Measurements from ENCODE around the gene C10orf95.
A peak's percentile ranks its signal among the peaks of the same experiment; 100 is the strongest.
"Not testable (repeated sequence)": the region's sequence is repeated elsewhere in the genome, so short reads cannot be mapped to it uniquely, and the experiment has no call there.

C10orf95 gene

DNA sequence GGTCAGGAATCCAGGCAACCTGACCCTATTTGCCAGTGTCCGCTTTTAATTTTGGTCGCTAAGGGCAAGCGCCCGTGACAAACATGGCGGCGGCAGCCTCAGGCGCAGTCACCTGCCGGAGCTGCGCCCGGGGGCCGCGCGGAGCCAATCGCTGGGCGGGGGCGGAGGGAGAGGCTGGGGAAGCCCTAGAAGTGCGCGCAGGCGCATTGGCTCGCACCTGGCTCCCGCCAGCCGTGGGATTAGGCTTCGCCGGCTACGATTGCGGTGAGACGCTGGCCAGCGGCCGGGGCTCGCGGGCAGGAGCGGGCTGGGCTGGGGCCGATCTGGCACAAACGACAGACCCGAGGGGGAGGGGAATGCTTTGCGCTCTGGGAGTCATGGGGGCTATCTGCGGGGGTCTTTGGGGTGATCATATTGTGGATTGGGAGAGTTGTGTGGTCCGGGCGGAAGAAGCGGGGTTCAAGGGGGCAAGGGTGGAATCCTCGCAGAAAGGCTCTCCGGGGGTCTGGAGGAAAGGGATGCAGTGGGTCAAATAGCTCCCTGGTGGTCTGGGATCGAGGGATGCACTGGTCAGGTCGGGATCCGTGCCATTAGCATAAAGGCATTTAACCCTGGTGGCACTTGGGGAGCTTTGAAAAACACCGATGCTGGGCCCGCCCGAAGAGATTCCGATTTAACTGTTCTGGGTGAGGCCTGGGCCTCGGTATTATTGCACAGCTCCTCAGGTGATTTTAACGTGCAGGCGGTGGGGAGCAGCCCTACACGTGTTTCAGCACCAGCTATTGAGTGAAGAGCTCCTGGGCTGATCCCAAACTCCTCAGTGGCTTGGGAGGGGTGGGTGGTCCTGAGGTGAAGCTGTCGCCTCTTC is 10.1 kb upstream of the C10orf95 start:
- TF ChIP-seq, protein P1, sequence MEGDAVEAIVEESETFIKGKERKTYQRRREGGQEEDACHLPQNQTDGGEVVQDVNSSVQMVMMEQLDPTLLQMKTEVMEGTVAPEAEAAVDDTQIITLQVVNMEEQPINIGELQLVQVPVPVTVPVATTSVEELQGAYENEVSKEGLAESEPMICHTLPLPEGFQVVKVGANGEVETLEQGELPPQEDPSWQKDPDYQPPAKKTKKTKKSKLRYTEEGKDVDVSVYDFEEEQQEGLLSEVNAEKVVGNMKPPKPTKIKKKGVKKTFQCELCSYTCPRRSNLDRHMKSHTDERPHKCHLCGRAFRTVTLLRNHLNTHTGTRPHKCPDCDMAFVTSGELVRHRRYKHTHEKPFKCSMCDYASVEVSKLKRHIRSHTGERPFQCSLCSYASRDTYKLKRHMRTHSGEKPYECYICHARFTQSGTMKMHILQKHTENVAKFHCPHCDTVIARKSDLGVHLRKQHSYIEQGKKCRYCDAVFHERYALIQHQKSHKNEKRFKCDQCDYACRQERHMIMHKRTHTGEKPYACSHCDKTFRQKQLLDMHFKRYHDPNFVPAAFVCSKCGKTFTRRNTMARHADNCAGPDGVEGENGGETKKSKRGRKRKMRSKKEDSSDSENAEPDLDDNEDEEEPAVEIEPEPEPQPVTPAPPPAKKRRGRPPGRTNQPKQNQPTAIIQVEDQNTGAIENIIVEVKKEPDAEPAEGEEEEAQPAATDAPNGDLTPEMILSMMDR (IDR thresholded peaks at IDR 0.05; ENCODE audit: insufficient read depth, low read length, poor library complexity, severe bottlenecking) = no peak
- H3K4me3 ChIP-seq (replicated peaks; ENCODE audit: low read depth, low read length) = peak overlapping the region; percentile 47
- peak; percentile 93 for DNase-seq (ENCODE audit: extremely low read depth, insufficient read length)
- no peaks in the 10 kb centered on the region for H3K27me3 ChIP-seq (replicated peaks; ENCODE audit: control insufficient read depth, insufficient read depth, low read length)
- H3K36me3 ChIP-seq (ENCODE audit: control insufficient read depth, insufficient read depth, low read length) = no peaks in the 10 kb centered on the region

DNA sequence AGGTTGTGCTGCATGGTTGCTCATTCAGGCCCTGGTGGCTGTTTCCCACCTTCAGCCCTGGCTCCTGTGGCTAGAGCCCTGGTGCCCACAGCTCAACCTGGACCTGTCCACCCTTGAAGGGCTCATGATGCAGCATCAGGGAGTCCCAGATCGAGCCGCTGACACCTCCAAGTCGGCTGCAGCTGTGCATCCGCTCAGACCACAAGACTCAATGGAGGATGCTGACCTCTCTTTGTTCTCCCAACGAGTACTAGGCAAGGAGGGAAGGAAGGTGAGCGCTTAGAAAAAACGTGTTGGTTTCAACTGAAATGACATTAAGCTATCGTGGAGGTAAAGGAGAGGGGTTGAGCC is 9.5 kb upstream of the C10orf95 start:
- Histone ChIP-seq H3K27me3 (replicated peaks; ENCODE audit: control insufficient read depth, insufficient read depth, low read length) (no peaks in the 10 kb centered on the region), H3K36me3 (ENCODE audit: control insufficient read depth, insufficient read depth, low read length) (peaks cover 2% of the 10 kb centered on the region; the same call in 1 of the 2 replicates), H3K4me3 (replicated peaks; ENCODE audit: low read depth, low read length) (peak overlapping the region; percentile 40)
- TF ChIP-seq, protein P1 (IDR thresholded peaks at IDR 0.05; ENCODE audit: insufficient read depth, low read length, poor library complexity, severe bottlenecking) = no peak
- DNase-seq (ENCODE audit: extremely low read depth, insufficient read length) = no peak

DNA sequence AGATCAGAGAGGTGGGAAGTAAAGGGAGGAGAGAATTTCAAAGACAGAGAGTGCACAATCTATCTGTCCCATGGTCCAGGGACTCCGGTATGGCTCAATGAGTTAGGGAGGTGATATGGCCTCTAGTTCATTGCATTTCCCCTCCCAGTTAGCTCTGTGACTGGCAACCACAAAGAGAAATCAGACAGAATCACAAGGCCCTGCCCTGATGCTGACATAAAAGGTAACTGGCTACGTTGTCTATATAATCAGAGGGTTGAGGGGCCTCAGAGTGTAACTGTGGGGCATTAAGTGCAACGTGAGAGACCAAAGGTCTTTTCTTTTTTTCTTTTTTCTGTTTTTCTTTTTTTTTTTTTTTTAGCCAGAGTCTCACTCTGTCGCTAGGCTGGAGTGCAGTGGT is 7.3 kb upstream of the C10orf95 start:
- Histone ChIP-seq H3K27me3 (replicated peaks; ENCODE audit: control insufficient read depth, insufficient read depth, low read length) (no peaks in the 10 kb centered on the region), H3K4me3 (replicated peaks; ENCODE audit: low read depth, low read length) (no peak overlapping the region)

GRCh38 chr10:102457591-102458150 is 6.3 kb upstream of the C10orf95 start:
- no peak overlapping the region for H3K4me3 ChIP-seq (replicated peaks; ENCODE audit: low read depth, low read length)
- peaks cover 3% of the 10 kb centered on the region; the same call in 1 of the 2 replicates for H3K36me3 ChIP-seq (ENCODE audit: control insufficient read depth, insufficient read depth, low read length)
- H3K27me3 ChIP-seq (replicated peaks; ENCODE audit: control insufficient read depth, insufficient read depth, low read length) = no peaks in the 10 kb centered on the region
- TF ChIP-seq, protein P1 (IDR thresholded peaks at IDR 0.05; ENCODE audit: insufficient read depth, low read length, poor library complexity, severe bottlenecking) = no peak
- DNase-seq (ENCODE audit: extremely low read depth, insufficient read length) = no peak

More for the DNA sequence above, 7.3 kb upstream of the C10orf95 start:
- H3K36me3 ChIP-seq (ENCODE audit: control insufficient read depth, insufficient read depth, low read length) = peaks cover 2% of the 10 kb centered on the region; the same call in 1 of the 2 replicates
- TF ChIP-seq, protein P1 (IDR thresholded peaks at IDR 0.05; ENCODE audit: insufficient read depth, low read length, poor library complexity, severe bottlenecking) = no peak
- DNase-seq (ENCODE audit: extremely low read depth, insufficient read length) = no peak

- no peak overlapping the region for H3K4me3 ChIP-seq (replicated peaks; ENCODE audit: low read depth, low read length)
- TF ChIP-seq, protein P1 (IDR thresholded peaks at IDR 0.05; ENCODE audit: insufficient read depth, low read length, poor library complexity, severe bottlenecking) = no peak
- DNase-seq (ENCODE audit: extremely low read depth, insufficient read length) = no peak
- peaks cover 4% of the 10 kb centered on the region; the same call in 1 of the 2 replicates for H3K36me3 ChIP-seq (ENCODE audit: control insufficient read depth, insufficient read depth, low read length)
- H3K27me3 ChIP-seq (replicated peaks; ENCODE audit: control insufficient read depth, insufficient read depth, low read length) = no peaks in the 10 kb centered on the region
These were observed 4.6 kb upstream of the C10orf95 start for GRCh38 chr10:102455893-102456471.

DNA sequence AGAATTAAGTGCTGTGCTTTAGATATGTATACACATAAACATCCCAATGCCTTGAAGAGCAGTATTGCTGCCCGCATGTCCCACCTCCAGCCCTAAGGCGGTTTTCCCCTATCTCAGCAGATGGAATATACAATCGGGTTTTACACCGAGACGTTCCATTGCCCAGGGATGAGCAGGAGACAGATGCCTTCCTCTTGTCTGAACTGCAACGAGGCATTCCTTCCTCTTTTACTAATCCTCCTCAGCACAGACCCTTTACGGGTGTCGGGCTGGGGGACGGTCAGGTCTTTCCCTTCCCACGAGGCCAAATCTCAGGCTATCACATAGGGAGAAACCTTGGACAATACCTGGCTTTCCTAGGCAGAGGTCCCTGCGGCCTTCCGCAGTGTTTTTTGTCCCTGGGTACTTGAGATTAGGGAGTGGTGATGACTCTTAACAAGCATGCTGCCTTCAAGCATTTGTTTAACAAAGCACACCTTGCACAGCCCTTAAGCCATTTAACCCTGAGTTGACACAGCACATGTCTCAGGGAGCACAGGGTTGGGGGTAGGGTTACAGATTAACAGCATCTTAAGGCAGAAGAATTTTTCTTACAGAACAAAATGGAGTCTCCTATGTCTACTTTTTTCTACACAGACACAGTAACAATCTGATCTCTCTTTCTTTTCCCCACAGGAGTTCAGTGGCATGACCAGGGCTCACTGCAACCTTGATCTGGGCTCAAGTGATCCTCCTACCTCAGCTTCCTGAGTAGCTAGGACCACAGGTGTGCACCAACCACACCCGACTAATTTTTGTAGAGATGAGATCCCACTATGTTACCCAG is 3.5 kb upstream of the C10orf95 start:
- H3K4me3 ChIP-seq (replicated peaks; ENCODE audit: low read depth, low read length); DNase-seq (ENCODE audit: extremely low read depth, insufficient read length); H3K27me3 ChIP-seq (replicated peaks; ENCODE audit: control insufficient read depth, insufficient read depth, low read length): not testable (repeated sequence)

More for the DNA sequence above, 3.5 kb upstream of the C10orf95 start:
- not testable (repeated sequence) for H3K36me3 ChIP-seq (ENCODE audit: control insufficient read depth, insufficient read depth, low read length)

Measured in GM06990 (cell line).